SK-MEL-5 (cell line): ENCODE data around the gene GTF2IRD1. TPM values are rescaled to one million over a fixed set of nuclear protein-coding genes. Genes with fewer than 3 reads are reported as not detected.

Experiments used
- DNase-seq: peaks from one replicate; pipeline ENCODE4 v3.0.0-alpha.2; 2016; ENCODE audit warnings: low read depth, low spot score
- in situ Hi-C: cut with HindIII; loops from 2 replicates; pipeline ENCODE4 v1.10.0; 2016; ENCODE audit warnings: low sequenced_read_pairs, high pct_unique_total_duplicates, low pct_unique_long_range_greater_than_20kb
- total RNA-seq: library from RNA; depleted of rRNA; stranded (reverse); fragments of >200 nt; shearing (Covaris generic); gene quantifications from 2 replicates; pipeline ENCODE4 v1.2.3, GENCODE V29; 2014

Gene GTF2IRD1
- total RNA-seq, 1 experiment from 2014 or later, result 2.6 TPM

- in situ Hi-C loops, result no loop called here
- DNase-seq, result no peak
Measured at GRCh38 chr7:74455291-74455804, 1.6 kb downstream of the GTF2IRD1 start.

- in situ Hi-C loops, result no loop called here
Measured at GRCh38 chr7:74455928-74456327, 2.2 kb downstream of the GTF2IRD1 start.

GRCh38 chr7:74457007-74457406 is 3.3 kb downstream of the GTF2IRD1 start:
- in situ Hi-C loops, result no loop called here
- no peak for DNase-seq

More at GRCh38 chr7:74455928-74456327, 2.2 kb downstream of the GTF2IRD1 start:
- DNase-seq, result no peak

- DNase-seq, result no peak
- in situ Hi-C loops, result no loop called here
Measured at GRCh38 chr7:74461970-74462706, 8.4 kb downstream of the GTF2IRD1 start.

- in situ Hi-C loops, result no loop called here
- no peak for DNase-seq
Measured at GRCh38 chr7:74462707-74463100, 9.0 kb downstream of the GTF2IRD1 start.

- in situ Hi-C loops, result no loop called here
- DNase-seq, result no peak
Measured at GRCh38 chr7:74464931-74465886, 11.5 kb downstream of the GTF2IRD1 start.

GRCh38 chr7:74466196-74466813 is 12.6 kb downstream of the GTF2IRD1 start:
- no peak for DNase-seq
- in situ Hi-C loops, result no loop called here

GRCh38 chr7:74467876-74468275 is 14.2 kb downstream of the GTF2IRD1 start:
- in situ Hi-C loops, result no loop called here
- no peak for DNase-seq

- in situ Hi-C loops, result no loop called here
- DNase-seq, result no peak
Measured at GRCh38 chr7:74470504-74470903, 16.8 kb downstream of the GTF2IRD1 start.

GRCh38 chr7:74473116-74473515 is 19.4 kb downstream of the GTF2IRD1 start:
- DNase-seq, result no peak
- in situ Hi-C loops, result no loop called here

- in situ Hi-C loops, result no loop called here
- no peak for DNase-seq
Measured at GRCh38 chr7:74474271-74474865, 20.7 kb downstream of the GTF2IRD1 start.

GRCh38 chr7:74475243-74475986 is 21.7 kb downstream of the GTF2IRD1 start:
- DNase-seq, result no peak
- in situ Hi-C loops, result no loop called here

- in situ Hi-C loops, result no loop called here
- no peak for DNase-seq
Measured at GRCh38 chr7:74475987-74476350, 22.3 kb downstream of the GTF2IRD1 start.

- in situ Hi-C loops, result no loop called here
- no peak for DNase-seq
Measured at GRCh38 chr7:74476626-74477025, 22.9 kb downstream of the GTF2IRD1 start.

GRCh38 chr7:74478671-74479065 is 25.0 kb downstream of the GTF2IRD1 start:
- no peak for DNase-seq
- in situ Hi-C loops, result no loop called here

- DNase-seq, result no peak
- in situ Hi-C loops, result no loop called here
Measured at GRCh38 chr7:74479066-74479781, 25.5 kb downstream of the GTF2IRD1 start.
